EL (cell line): ENCODE results near the gene PLCB4.

Experiments
- DNase-seq: peaks from one replicate; pipeline ENCODE4 v3.0.0-alpha.2; 2016

Gene PLCB4

DNA sequence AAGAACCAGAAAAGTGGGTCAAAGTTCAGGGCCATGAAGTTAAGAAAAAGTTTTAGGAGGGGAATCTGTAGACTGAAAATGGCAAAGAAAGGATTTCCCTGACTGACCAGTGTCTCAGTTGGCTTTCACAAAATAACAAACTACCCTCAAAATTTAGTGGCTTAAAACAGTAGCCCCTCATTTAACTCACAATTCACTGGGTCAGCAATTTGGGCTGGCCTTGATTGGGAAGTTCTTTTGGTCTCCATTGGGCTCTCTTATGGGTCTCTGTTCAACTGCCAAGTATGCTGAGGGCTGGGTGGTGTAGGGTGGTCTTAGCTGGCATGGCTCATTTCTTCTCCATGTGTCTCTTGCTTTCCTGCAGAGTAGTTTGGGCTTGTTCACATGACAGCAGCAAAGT is 161.5 kb downstream of the PLCB4 start:
- no peak for DNase-seq

DNA sequence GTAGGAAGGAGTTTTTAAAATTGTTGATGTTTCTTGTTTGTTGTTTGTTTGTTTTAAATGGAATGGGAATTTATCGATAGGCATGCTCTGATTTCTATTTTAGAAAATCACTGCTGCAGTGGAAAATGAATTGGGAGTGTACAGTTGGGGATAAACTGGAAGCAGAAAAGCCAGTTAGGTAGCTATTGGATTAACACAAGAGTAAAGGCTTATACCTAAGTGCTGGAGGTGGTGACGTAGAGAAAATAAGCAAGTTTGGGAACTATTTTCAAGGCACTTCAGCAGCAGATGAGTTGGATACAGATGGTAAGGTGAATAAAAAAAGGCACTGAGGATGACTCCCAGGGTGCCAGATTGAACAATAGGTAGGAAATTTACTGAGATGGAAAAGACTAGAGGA is 164.9 kb downstream of the PLCB4 start:
- DNase-seq: no peak

DNA sequence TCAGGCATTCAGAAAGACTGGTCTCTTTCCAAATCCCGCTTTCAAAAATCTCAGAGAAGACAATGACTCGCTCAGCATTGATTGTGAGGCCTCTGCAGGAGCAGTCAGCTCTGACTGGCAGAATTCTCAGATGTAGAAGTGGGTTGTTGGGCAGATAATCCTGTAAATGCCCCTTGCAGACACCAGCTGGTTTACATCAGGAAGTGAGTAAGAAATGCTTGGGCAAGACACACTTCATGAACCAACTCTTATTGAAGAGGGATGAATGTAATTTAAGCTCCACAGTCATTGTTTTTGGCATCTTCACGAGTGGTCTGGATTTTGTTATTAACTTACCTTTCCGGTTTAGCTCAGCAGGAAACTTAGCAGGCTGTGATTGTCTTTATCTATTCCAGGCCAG is 166.6 kb downstream of the PLCB4 start:
- DNase-seq: peak; percentile 81

DNA sequence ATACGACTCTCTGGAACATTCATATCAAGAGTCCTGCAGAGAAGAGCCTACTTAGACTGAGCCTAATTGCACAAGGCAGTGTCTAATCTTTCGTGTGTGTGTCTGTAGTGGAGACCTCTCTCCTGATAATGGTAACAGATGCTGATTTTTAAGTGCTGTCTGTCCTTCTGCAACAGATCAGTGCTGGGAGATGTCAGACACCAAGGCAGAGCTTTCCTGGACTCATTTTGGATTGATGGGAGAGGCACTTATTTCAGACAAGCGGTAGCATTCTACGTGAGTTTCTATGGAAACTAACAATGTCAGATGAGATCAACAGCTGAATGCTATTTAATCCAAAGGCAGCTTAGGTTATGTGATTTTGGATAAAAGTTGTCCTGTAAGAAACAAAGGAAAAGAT is 167.6 kb downstream of the PLCB4 start:
- no peak for DNase-seq

DNA sequence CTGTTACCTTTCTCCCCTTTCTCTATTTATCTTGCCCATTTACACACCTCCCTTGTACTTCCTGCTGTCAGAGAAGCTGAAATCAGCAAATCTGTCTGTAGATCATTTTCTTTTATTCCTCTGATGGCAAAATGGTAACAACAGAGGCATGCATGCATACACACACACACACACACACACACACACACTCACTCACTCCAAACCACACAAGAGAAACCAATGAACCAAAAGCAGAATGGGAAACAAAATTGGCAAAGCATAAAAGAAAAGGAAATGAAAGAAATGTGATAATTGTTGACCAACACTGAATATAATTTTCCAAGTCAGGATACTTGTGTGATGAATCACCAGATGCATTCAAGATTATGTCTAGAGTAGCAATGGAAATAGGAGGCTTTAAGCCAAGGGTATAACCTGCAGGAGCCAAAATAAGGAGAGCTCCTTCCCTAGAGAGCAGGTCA is 172.4 kb downstream of the PLCB4 start:
- DNase-seq: peak; percentile 82

DNA sequence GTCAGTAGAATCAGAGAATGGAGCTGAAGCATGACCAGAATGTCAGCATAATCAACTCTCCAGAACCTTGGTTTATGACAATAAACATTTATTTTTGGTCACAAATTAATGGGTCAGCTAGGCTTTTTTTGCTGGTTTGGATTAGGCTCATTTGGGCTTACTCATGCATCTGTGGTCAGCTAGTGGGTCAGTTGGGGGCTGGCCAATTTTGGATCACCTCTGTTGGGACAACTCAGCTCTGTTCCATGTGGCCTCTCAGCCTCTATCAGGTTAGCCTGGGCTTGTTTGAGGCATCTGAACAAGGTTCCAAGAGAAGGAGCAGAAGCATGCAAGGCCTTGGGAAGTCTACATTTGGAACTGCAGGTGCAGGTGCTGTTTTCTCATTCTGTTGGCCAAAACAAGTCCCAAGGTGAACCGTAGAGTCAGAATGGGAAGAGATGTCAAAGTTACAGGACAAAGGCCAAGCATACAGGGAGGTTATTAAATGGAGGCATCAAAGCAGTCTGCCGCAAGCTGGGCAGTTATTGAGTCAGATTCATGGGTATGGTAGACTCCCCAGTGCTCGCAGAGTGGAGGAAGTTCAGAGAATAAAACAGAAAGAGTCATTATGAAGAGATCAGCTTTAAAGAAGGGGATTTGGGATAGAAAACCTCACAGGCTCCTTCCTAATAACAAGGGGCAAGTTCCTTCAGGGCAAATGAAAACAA is 173.0 kb downstream of the PLCB4 start:
- DNase-seq: peak; percentile 68

DNA sequence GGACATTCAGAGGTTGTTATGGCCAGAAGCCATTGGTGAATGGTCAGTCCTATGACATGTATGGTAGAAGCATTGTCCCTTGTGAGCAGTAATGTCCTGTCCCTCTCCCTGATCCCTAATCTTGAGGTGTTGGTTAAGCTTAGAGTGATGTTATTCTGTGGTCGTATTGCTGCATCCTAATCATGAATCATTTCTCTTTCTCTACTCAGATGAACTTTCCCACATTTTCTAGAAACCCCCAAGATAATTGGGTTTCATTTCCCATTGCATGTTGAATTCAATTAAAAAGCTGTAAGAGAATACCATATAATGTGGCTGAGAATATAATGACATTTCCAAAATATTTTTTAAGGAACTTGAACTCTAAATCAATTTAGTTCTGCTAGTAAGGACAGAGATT is 175.1 kb downstream of the PLCB4 start:
- DNase-seq: no peak

DNA sequence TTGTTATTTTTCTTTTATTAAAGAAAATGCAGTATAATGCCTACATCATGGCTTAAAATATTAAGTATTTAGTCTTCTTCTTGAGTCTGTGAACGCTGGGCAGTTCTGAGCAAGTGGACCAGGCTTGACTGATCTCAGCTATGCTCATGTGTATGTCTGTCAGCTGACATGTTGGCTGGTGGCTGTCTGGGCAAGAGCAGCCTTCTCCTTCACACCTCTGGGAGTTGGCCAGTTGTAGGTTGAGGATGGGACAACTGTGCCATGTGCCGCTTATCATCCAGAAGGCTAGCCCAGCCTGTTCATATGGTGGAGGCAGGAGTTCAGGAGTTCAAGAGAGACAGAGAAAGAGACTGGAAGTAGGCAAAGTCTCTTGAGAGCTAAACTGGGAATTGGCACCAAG is 175.9 kb downstream of the PLCB4 start:
- DNase-seq: no peak

DNA sequence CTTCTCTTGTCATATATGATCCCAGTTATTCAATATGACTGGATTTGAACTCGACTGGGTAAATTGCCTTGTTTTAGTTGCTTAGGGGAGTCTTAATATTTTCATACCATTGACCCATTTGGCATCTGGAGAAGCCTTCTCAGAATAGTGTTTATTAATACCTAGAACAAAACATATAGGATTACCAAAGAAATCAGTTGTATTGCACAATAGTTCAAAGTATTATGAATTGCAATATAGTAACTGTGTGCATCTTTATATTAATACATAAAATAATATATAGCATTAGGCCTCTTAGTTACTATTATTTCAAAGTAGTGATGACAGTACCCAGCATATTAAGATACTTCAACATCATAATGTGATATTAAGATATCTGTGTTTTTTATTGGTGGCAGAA is 177.8 kb downstream of the PLCB4 start:
- no peak for DNase-seq

DNA sequence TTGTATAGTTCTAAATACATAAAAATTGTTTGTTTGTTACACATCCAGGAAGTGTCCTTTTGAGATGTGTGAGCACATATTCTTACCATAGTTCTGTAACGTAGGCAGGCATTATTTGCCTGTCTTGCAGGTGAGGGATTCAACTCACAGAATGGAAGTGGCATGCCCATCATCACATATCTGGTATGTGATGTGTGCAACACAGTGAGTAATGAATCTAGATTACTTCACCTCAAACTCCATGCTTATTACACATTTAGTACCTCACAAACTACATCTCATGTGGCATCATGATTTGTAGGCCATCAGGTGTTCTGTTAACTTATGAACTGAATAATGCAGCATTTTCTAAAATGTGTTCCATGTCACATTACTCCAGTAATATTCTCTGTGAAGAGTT is 181.6 kb downstream of the PLCB4 start:
- DNase-seq: no peak

DNA sequence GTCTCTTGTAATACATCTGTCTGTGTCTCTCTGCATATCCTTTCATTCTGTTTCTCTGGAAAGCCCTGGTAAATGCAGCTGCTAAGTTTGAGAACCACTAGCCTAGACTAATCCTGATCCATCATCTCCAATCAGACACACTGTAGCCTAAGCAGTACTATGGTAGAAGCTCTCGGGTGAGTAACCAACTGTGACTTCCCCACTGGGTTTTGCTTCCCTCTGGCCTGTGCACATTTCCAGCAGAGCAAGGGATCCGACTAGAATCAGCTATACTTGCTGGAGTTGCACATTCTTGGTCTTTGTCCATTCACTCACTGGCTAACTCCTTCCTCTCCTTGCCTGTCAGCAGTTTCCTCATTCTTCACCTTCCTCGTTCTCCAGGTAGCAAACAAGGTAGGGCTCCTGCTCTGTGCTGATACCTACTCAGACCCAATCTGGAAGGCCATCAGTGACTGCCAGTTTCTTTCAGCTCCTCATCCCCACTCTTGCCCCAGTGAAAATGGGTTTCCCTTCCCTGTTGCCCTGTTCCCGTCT is 184.2 kb downstream of the PLCB4 start:
- no peak for DNase-seq

DNA sequence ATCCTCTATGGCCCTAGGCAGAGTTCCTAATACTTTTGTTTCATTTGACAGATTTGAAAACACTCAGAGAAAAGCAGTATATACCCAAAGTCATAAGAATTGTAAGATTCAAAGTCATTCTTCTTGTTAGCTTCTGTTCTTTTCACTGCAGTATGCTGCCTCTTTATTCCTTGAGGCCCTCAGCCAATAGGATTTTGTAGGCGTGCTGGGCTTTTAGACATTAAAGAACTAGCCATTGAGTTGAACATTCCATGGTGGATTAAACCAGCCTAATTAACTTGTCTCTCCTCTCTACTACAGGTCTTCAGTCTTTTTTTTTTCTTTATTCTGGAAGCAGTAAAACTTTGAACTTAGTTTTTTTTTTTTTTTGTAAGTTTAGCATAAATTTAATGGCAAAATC is 186.3 kb downstream of the PLCB4 start:
- DNase-seq: no peak

DNA sequence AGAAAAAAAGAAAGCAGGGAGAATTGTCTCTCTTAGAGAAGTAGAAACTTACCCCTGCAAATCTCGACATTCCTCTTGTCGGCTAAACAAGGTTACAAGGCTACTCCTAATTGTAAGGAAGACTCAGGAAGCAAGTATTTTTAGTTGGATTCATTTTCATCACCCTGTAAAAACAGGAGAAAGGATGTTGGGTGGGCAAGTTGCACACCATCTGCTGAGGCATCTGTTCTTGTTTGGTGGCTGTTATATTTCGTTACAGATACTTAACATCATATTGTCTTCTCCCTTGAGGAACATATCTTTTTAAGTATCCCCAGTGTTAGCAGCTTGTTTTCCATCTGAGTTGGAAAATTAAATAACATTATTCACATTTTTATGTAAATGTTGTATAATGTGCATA is 187.5 kb downstream of the PLCB4 start:
- no peak for DNase-seq

DNA sequence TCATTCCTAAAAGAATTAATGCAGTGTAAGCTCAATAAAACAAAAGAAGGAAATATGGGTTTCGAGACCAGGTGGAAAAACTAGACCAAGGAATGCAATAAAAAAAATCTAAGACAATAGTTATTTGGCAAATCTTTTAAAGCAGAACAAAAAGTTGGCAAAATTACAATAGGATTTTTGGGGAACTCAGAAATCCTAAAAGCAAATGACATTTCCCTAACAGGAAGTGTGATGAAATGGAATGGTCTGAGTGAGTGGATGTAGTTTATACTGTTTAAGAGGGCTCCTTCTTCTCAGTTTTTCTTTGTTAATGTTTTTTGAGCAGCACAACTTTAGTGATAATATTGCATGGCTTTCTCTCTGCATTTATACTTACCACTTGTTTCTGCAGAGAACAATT is 190.0 kb downstream of the PLCB4 start:
- no peak for DNase-seq

DNA sequence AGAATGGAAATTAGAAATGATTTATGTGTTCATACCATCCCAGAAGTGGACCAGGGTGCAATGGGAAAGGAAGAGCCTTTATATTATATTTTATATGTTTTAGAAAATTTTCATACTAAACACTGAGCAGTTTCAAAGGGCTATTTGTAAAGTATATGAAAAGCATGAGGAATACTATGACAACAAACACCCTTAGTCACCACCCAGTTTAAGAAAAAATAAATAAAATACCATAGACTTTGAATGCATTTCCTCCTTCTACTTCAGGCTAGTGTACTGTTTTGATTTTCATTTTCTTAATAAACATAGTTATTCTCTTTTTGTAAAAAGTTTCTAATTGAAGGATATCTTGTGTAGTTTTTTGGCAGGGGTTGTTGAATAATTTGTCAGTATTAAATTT is 191.1 kb downstream of the PLCB4 start:
- DNase-seq: no peak

DNA sequence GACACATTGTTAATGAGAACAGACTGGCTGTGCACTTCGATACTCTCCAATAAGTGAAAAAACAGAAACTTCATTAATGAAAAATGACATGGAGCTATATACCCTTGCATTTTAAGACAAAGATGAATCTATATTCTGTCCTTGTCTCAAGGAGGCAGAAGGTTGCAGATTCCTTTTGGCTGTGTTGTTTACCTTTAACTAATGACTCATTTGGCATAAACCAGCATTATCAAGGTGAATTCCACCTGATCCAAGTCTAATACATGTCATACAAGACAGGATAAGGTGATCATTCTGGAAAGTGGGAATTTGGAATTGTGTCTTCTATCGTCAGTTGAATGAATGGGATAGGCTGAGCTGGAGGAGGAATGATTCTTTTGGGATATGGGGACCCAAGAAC is 192.9 kb downstream of the PLCB4 start:
- DNase-seq: no peak

DNA sequence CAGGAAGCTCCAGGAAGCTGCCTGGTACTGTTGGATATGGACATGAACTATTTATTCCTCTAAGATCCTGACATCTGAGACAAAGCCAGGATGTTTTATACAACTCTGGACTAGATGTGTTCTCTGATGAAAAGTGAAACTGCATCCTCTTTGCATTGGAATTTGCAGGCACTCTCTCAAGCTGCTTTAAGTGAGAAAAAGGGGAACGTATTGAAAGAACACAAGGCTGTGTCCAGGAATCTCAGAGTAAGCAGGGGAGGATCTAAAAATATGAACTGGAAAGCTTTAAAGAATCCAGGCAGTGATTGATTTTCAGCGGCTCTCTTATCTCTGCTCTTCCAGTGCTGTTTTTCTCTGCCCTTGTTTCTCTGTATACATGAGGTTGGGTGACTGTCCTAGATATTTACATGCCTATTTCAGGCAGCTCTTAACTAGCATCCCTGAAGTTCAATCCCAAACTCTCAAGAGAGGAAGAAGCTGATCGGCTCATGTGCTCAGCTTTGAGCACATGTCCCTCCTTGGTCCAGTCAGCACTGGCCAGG is 193.8 kb downstream of the PLCB4 start:
- DNase-seq: no peak

DNA sequence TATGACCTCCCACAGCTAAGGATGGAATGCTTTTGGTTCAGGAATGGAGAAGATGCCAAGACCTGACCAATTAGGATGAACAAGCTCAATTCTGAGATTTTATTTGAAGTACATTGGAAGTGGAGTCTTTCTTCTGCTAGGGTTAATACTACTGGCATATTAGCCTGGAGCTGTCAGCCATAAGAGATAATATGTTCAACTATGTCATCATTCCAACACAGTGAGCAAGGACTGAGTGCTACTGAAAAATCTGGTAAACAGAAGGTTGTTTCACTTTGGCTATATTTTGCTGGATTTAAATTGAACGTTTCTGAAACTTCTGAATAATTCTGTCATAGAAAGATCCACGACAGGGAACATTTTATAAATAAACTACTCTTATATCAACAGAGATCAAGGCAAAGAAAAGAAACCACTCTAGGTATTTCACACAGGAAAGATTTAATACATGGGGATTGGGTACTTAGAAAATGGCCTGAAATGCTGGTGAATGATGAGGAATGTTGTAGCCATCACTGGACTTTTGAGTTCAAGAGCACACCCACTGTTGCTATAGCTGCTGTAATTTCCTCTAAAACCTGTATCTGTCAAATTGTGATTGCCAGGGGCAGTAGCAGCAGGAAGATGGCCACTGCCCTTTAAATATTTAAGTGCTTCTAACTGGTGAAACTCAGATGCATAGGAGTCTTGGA is 200.5 kb downstream of the PLCB4 start:
- peak; percentile 54 for DNase-seq

DNA sequence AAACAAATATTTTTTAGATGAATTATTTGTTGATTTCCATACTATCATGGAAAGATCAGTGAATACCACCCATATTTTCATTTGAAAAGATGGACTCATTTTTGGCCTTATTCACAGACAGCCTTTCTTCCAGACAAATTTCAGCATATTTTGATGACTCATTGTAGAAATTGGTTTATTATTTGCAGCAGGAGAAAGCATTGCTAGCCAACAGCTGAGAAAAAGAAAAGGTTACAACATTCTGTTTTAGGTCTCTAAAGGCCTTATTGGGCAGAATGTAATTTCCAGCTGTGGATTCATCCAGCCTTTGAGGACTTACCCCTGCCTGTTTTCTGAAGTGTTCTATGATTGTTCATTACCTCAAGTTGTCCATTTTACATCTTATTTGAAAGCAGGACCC is 201.9 kb downstream of the PLCB4 start:
- DNase-seq: peak; percentile 58

DNA sequence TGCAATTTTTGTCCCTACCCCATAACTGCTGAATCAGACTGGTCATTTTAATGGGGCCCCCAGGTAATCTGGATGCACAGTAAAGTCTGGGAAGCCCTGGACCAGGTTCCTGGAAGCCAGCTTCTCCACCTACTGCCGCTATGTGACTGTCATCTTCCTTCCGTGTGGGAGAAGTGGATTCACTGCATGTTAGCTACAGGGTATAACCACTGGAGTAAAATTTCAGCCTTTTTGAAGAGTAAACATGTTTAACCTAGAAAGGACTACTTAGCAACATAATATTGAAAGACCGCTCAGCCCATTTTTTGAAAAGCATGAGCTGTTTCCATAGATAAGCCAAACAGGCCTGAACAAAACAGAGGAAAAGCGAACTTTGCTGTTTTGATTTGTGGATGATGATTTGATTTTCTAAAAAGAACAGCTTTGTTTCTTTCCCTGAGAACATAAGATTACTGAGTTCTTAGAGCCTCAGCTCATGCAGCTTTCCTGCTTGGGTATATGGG is 208.1 kb downstream of the PLCB4 start:
- no peak for DNase-seq

DNA sequence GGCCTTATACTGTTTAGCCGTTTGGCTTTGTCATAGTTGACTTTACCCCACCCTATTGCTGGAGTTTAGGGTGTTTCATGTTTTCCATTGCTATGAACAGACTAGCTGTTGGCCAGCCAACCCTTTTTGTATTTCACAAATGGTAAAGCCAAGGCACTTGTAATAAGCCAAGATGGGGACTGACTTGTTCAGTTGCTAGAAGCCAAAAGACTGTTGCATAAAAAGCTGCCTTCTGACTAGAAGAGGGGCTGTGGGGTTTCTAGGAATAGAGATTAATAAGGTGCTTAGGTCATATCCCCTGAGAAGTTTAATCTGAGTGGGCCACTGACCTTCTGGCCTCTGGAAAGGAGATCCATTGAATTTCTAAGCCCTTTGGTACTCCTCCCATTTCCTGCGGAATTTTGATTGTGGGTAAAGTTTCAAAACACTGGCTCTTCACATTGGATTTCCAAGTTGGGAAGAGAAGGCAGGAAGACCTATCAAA is 211.1 kb downstream of the PLCB4 start:
- DNase-seq: no peak

DNA sequence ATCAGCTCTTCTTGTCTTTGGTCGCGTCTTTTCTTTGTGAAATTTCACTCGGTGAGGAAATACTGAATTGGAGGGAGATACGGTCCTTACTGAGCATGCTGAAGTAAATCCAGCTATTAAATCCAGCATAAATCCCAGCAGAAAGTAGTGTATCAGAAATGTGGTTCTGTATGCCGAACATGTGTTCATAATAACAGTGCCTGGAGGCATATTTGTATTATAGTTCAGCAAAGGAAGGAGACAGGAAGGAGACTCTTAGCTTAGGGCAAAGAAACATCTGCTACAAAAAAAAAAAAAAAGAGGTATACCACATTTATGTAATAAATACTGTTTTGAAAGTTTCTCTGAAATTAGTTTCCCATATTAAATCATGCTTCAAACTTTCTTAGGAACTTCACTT is 211.8 kb downstream of the PLCB4 start:
- peak; percentile 60 for DNase-seq

DNA sequence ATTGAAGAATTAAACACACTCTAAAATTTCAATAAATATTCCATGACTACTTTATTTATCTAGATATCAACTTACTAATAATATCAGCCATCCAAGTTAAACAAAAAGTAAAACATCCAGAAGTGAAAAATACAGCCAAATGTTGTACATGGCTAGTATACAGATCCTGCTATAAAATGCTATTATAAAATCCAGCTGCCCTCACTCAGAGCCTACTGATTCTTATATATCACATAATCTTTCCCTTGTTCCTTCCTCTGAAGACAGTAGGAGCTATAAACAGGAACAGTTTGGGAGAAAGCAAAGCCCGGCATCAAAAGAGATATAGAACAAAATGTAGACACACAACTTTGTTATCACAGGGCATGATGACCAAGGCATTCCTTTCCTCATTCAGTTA is 212.9 kb downstream of the PLCB4 start:
- DNase-seq: no peak

DNA sequence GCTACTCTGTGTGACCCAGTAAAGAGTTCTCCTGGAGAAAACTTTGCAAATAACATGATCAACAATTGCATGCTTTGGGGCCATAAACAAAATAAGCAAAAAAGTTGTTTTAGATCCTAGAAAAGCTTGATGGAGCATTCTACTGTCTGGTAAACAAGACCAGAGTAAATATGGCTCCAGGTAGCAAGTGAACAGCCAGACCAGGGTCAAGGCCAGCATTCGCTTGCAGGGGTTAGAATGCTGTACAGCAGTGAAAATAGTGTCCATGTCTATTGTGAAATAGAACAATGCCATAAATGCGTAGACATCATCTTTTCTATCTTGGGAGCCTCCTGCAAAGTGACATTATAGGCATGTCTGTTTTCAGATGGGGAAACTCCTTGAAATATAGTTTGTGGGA is 216.7 kb downstream of the PLCB4 start:
- no peak for DNase-seq
